Measurements from ENCODE around the gene CTDSPL.

The CTDSPL gene

DNA sequence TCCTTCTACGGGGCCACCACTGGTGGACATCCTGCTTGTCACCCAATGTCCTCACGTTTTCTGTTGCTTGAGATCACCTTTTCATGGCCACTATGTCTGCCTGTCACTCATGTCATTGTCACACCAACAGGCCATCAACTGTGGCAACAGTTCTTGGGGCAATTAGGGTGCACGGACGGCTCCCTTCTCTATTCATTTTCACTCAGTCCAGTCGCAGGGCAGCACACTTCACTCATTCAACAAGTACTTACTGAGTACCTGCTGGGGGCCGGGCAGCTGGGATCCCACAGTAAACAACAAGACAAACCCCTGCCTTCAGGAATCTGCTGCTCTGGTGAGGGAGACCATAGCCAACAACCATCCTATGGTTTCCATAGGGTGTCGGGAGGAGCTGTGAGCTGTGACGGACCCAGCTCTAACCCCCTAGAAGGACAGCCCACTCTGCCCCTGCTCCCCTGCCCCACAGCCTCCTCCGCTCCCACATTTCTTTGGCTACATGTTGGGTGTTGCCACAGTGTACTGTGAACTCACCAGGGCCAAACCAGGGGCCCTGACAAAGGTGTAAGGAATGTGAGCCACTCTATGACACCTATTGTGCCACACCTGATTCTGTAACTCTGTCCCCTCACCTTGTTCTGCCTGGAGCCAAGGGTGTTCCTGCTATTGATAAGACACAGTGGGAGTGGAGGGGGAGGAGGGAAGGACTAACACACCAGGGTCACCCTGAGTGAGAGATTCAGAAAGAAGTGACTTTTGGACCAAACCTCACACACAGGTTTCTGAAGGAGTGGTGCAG is 130.8 kb downstream of the CTDSPL start:
- no peak for ATAC-seq

DNA sequence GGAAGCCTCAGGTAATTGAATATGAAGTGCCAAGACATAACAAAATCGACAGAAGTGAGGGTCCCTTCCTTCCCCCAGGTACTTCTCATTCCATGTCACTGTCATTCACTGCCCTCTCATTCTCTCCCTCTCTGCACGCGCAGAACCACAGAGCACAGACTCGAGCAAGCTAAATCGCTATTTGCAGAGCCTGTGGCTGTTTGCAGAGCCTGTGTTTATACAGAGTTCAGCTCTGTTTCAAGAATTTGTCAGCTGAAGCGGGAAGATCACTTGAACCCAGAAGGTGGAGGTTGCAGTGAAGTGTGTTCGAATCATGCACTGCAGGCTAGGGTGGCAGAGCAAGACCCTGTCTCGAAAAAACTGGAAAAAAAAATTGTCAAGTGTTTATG is 131.4 kb downstream of the CTDSPL start:
- ATAC-seq = no peak

GRCh38 chr3:37993460-37993819 is 131.8 kb downstream of the CTDSPL start:
- ATAC-seq = no peak

- peak; percentile 61 to 68 for ATAC-seq
Measured at GRCh38 chr3:37993820-37994638, 132.3 kb downstream of the CTDSPL start.

DNA sequence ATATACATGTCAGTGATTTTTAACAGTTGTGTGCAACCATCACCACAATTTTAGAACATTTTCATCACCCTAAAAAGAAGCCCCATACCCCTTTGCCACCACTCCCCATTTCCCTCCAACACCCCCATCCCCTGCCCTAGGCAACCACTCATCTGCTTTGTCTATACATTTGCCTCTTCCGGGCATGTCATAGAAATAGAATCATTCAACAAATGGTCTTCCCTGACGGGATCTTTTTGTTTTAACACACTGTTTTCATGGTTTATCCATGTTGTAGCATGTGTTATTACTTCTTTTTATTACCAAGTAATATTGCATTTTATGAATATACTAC is 132.9 kb downstream of the CTDSPL start:
- ATAC-seq = no peak

- ATAC-seq = no peak
Measured at GRCh38 chr3:37995652-37996641, 134.3 kb downstream of the CTDSPL start.

DNA sequence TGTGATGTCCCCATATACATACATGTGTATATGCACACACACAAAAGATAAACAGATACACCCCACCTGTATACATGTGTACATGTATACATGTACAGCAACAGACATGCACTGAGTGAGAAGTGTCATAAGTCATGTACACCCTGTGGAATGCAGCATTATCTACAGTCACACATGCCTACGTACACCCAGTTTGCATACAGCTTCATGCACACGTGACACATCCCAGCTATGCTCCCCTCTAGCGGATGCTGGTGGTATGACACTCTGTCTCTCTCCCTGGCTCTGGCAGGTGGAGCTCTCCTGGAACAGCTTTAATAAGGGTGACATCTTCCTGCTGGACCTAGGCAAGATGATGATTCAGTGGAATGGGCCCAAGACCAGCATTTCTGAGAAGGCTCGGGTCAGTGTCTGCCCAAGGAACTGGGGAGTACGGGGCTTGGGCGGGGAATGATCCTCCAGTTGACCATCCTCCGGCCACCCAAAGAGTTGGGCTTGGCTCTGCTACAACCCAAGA is 135.2 kb downstream of the CTDSPL start:
- peak; percentile 57 to 60 for ATAC-seq

DNA sequence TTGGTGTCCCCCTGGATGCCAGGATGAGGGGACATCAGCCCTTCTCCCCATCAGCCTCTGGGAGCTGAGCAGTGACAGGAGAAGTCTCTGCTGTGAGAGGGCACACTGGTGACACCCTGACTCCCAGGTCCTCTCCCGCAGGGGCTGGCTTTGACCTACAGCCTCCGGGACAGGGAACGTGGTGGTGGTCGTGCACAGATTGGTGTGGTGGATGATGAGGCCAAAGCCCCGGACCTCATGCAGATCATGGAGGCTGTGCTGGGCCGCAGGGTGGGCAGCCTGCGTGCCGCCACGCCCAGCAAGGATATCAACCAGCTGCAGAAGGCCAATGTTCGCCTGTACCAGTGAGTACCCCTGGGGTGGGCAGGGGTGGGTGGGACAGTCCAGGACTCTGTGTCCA is 135.7 kb downstream of the CTDSPL start:
- no peak for ATAC-seq

GRCh38 chr3:37997791-37998370 is 136.2 kb downstream of the CTDSPL start:
- ATAC-seq = no peak

DNA sequence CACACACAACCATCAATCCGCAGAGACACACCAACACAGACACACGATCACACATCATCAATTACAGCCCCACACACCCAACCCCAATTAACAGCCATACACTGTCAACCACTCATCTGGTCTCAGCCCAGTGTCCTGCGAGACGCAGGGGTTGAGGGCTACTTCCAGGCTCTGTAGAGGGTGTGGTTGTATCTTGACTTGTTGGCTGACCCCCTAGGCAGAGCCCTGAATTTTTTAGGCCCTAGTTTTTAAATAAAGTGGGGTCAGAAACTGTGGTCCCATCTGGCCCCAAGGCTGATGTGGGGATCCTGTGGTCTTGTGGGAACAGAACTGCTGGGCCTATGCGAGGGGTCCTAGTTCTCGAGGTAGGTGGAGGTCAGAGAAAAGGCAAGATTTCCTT is 138.2 kb downstream of the CTDSPL start:
- ATAC-seq = no peak

DNA sequence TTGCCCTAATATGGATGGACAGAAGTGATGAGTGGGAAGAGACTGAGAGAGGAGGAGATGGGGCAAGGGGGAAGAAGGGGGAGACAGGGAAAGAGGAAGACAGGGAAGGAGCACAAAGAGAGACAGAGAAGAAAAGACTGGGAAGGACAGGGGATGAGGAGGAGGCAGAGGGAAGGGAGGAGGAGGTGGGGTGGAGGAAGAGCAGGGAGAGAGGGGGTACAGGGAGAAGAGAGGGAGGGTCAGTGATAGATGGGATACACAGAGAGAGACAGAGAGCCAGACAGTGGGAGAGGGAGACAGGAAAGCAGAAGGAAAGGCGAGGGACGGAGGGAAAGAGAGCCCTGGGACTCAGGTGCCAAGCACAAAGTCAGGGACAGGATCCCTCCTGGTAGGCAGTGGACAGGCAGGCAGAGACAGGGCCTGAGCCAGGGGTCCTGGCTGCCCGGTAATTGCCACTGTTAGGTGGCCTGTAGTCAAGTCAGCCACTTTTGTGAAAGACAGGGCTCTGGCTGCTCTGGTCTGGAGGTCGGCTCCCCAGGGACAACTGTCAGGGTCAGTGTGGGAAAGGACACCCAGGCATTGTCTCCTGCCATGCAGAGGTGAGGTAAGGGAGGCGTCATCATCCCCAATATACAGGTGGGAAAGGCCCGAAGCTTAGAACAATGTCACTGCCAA is 138.7 kb downstream of the CTDSPL start:
- ATAC-seq = no peak

- no peak for ATAC-seq
Measured at GRCh38 chr3:38000965-38001455, 139.3 kb downstream of the CTDSPL start.

- ATAC-seq = no peak
Measured at GRCh38 chr3:38001456-38002081, 139.9 kb downstream of the CTDSPL start.

GRCh38 chr3:38002291-38002876 is 140.7 kb downstream of the CTDSPL start:
- no peak for ATAC-seq

- no peak for ATAC-seq
Measured at GRCh38 chr3:38002940-38003339, 141.3 kb downstream of the CTDSPL start.

- ATAC-seq = peak; percentile 11 to 21
Measured at GRCh38 chr3:38003371-38003816, 141.7 kb downstream of the CTDSPL start.

DNA sequence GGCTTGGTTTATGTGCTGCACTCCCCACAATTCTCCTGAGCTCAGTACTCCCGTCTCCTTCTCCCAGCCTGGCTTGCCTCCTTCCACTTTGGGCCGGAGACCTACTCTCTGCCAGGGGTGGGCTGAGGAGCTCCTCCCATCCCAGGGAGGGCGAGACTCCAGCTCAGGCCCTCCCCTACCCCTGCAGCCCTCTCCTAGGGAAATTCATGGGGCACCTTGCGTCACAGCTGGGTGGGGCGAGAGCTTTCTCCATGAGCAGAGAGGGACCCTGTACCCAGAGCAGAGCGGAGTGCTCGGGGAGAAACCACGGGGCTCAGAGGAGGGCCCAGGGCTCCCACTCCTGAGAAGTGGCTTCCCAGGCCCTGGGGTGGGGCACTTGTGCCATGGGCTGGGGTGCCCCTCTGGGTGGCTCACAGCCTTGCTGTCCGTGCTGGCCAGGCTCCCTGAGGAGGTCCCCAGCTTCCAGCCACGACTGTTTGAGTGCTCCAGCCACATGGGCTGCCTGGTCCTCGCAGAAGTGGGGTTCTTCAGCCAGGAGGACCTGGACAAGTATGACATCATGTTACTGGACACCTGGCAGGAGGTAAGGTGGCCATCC is 142.2 kb downstream of the CTDSPL start:
- no peak for ATAC-seq

DNA sequence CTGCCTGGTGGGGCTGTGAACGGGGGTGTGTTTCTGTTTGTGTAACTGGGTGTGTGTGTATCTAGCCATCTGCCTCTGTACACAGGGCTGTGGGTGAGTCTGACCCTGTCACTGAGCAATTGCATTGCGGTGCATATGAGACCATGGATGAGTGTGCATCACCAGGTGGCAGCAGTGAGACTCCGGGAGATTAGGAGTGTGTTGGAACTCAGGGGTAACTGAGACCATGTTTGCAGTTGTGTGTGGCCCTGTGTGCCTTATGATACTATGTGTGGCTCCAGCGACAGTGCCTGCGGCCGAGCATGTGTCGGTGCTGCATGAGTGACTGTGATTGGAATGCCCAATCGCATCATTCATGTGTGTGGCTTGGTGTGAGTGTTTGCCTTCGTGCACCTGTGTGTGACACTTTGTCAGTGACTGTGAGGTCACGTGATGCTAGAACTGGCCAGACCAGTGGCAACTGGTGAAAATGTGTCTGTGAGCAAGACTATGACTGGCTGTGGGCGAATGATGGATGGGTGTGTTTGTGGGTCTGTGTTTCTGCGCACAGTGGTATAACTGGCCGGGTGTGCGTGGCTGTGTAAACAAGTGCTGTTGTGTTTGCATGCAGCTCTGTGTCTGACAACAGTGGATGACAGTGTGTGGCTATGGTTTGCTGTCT is 142.9 kb downstream of the CTDSPL start:
- ATAC-seq = peak; percentile 77 to 78
